A549 (cell line): Measurements from ENCODE around the gene UGT1A7. TPM values are rescaled to one million over a fixed set of nuclear protein-coding genes. Genes with fewer than 3 reads are reported as not detected.

Source experiments
- ATAC-seq, 2 experiments: fragments of 200-7000 bp in 1 of 2; fragments of >200 bp in 1 of 2; cut with Nextera tagmentation in 1 of 2; cut with Tn5 transposase in 1 of 2; 3 replicates each; pipeline versions ENCODE4 v1.8.0 to v1.9.1; 2018 to 2020; ENCODE audit warnings: mild to moderate bottlenecking in 1 of 2, moderate library complexity in 1 of 2
- CTCF ChIA-PET: fragments of 300-600 bp; sonication (Branson Sonifier 250); formaldehyde crosslinking; extraction: SDS; loops from one replicate; lab custom pipeline; 2021; ENCODE audit warnings: antibody characterized with exemption, inconsistent platforms; lab: Yijun Ruan, JAX
- POLR2A ChIA-PET: fragments of 350-600 bp; formaldehyde crosslinking; extraction: SDS; loops from one replicate; lab custom pipeline; 2021; ENCODE audit warnings: antibody characterized with exemption, inconsistent platforms; lab: Yijun Ruan, JAX
- DNase-seq, 2 experiments: peaks; one replicate each; pipeline versions ENCODE4 v3.0.0 to v3.0.0-alpha.2; 2011 to 2016; ENCODE audit warnings: low read depth in 1 of 2, low spot score in 1 of 2
- FAIRE-seq: peaks from 2 replicates; lab custom pipeline; 2011; peaks lifted over from hg19 to GRCh38; lab: Jason Lieb, UNC
- H3K27ac ChIP-seq, 2 experiments: fragments of >200 bp; sonication (Bioruptor Twin); formaldehyde crosslinking; 3 replicates each; pipeline ENCODE4 v1.5.1; 2016 to 2017
- H3K4me1 ChIP-seq: fragments of >200 bp; sonication (Bioruptor Twin); formaldehyde crosslinking; 3 replicates; pipeline ENCODE4 v1.6.1; 2016
- H3K4me2 ChIP-seq: fragments of >200 bp; sonication (Bioruptor Twin); formaldehyde crosslinking; 3 replicates; pipeline ENCODE4 v1.6.1; 2016
- H3K4me3 ChIP-seq: fragments of >200 bp; sonication (Bioruptor Twin); formaldehyde crosslinking; 3 replicates; pipeline ENCODE4 v1.5.1; 2016
- H3K9me3 ChIP-seq: fragments of >200 bp; sonication (Bioruptor Twin); formaldehyde crosslinking; 3 replicates; pipeline ENCODE4 v1.6.1; 2016
- BHLHE40 ChIP-seq: IDR thresholded peaks from 2 replicates; pipeline ENCODE4 v1.6.1; 2012; ENCODE audit warnings: low read depth, low read length, inconsistent platforms
- CEBPB ChIP-seq, 2 experiments: fragments of >200 bp in 1 of 2; sonication (Bioruptor Twin) in 1 of 2; formaldehyde crosslinking in 1 of 2; IDR thresholded peaks; 2 replicates each; pipeline ENCODE4 v1.6.1; 2012 to 2016
- CHD2 ChIP-seq: fragments of 150-350 bp; IDR thresholded peaks from 2 replicates; pipeline ENCODE4 v1.6.1; 2014; ENCODE audit warnings: low read length; ENCODE audit not compliant: partially characterized antibody
- CTCF ChIP-seq: fragments of >200 bp; sonication (Bioruptor Twin); formaldehyde crosslinking; IDR thresholded peaks from 3 replicates; pipeline ENCODE4 v1.5.1; 2016
- ELK1 ChIP-seq: fragments of 150-350 bp; IDR thresholded peaks from 2 replicates; pipeline ENCODE4 v1.6.1; 2014; ENCODE audit warnings: low read depth, mild to moderate bottlenecking, low read length
- FOSL2 ChIP-seq, 2 experiments: fragments of 450-650 bp in 1 of 2; fragments of >200 bp in 1 of 2; sonication (Bioruptor Twin) in 1 of 2; formaldehyde crosslinking; IDR thresholded peaks; 2 replicates each; pipeline versions ENCODE4 v1.5.0 to v1.6.1; 2016 to 2020; ENCODE audit warnings: mild to moderate bottlenecking in 1 of 2, moderate library complexity in 1 of 2
- GATA3 ChIP-seq: IDR thresholded peaks from 2 replicates; pipeline ENCODE4 v1.6.1; 2012; ENCODE audit warnings: borderline replicate concordance
- HEYL ChIP-seq: fragments of 250-450 bp; sonication (Bioruptor Pico); IDR thresholded peaks from 2 replicates; pipeline ENCODE4 v1.8.0; 2021; ENCODE audit warnings: mild to moderate bottlenecking, moderate library complexity
- HOXA7 ChIP-seq: fragments of 250-450 bp; sonication (Bioruptor Pico); IDR thresholded peaks from 2 replicates; pipeline ENCODE4 v1.5.0; 2020; ENCODE audit warnings: mild to moderate bottlenecking, moderate library complexity
- HOXB13 ChIP-seq: fragments of 250-450 bp; sonication (Bioruptor Pico); IDR thresholded peaks from 2 replicates; pipeline ENCODE4 v1.5.0; 2020; ENCODE audit warnings: low read depth, mild to moderate bottlenecking, moderate library complexity
- KDM1A ChIP-seq: fragments of 200-600 bp; sonication (generic); IDR thresholded peaks from 2 replicates; pipeline ENCODE4 v1.6.1; 2016; ENCODE audit warnings: low read depth, mild to moderate bottlenecking
- KDM5A ChIP-seq: fragments of 200-600 bp; sonication (generic); IDR thresholded peaks from 2 replicates; pipeline ENCODE4 v1.6.1; 2016; ENCODE audit warnings: antibody characterized with exemption, mild to moderate bottlenecking
- MAFK ChIP-seq: fragments of 450-650 bp; IDR thresholded peaks from 2 replicates; pipeline ENCODE4 v1.6.1; 2014; ENCODE audit not compliant: partially characterized antibody
- NFE2L2 ChIP-seq: fragments of 150-350 bp; conservative IDR thresholded peaks from 2 replicates; pipeline ENCODE4 v1.6.1; 2014; ENCODE audit warnings: low read length
- RARB ChIP-seq: fragments of 250-450 bp; sonication (Bioruptor Pico); IDR thresholded peaks from 2 replicates; pipeline ENCODE4 v1.8.0; 2021; ENCODE audit warnings: mild to moderate bottlenecking, moderate library complexity
- RNF2 ChIP-seq: fragments of 200-600 bp; sonication (generic); IDR thresholded peaks from 2 replicates; pipeline ENCODE4 v1.6.1; 2016; ENCODE audit warnings: low read depth, mild to moderate bottlenecking, antibody characterized with exemption, moderate library complexity, borderline replicate concordance
- TP53 ChIP-seq: fragments of 250-450 bp; sonication (Bioruptor Pico); IDR thresholded peaks from 2 replicates; pipeline ENCODE4 v1.5.0; 2021; ENCODE audit warnings: mild to moderate bottlenecking, moderate library complexity
- ZNF302 ChIP-seq: fragments of 250-450 bp; sonication (Bioruptor Pico); IDR thresholded peaks from 2 replicates; pipeline ENCODE4 v1.9.0; 2021; ENCODE audit warnings: inconsistent platforms, mild to moderate bottlenecking, moderate library complexity
- ZSCAN20 ChIP-seq: fragments of 250-450 bp; sonication (Bioruptor Pico); IDR thresholded peaks from 2 replicates; pipeline ENCODE4 v1.8.0; 2022; ENCODE audit warnings: mild to moderate bottlenecking, moderate library complexity
- WGBS: methylation state at CpG from one replicate; pipeline ENCODE4 v1.1.6; 2017; ENCODE audit errors: missing lambda C conversion rate; 5-methylcytosine and 5-hydroxymethylcytosine counted together
- polyA plus RNA-seq, 4 experiments: library from polyadenylated mRNA; depleted of rRNA in 3 of 4; stranded (reverse); fragments of >200 nt; fragmentation: RNase III in 1 of 4; extraction: RNeasy Plus Mini Kit Qiagen cat#74134 plus additional on column Dnase treatment in 1 of 4; gene quantifications; 2 replicates in 3 of 4; 3 replicates in 1 of 4; pipeline ENCODE4 v1.2.3, GENCODE V29; 2011 to 2017
- TF ChIP-seq, protein P1 (sequence below): fragments of >200 bp; sonication (Bioruptor Twin); formaldehyde crosslinking; IDR thresholded peaks from 3 replicates; pipeline ENCODE4 v1.6.1; 2016
- TF ChIP-seq, protein P2 (sequence below): fragments of 450-650 bp; IDR thresholded peaks from 2 replicates; pipeline ENCODE4 v1.6.1; 2014; ENCODE audit warnings: antibody characterized with exemption
- TF ChIP-seq, protein P3 (sequence below): fragments of >200 bp; sonication (Bioruptor Twin); formaldehyde crosslinking; IDR thresholded peaks from 2 replicates; pipeline ENCODE4 v1.6.1; 2016

UGT1A7 gene
- polyA plus RNA-seq, 2 of the 4 experiments (the other 2 are of a cell fraction) = 8.9 to 9.8 TPM

GRCh38 chr2:233811087-233811486 is 129.4 kb downstream of the UGT1A7 start (continued):
- no peak for TF ChIP-seq CTCF

DNA sequence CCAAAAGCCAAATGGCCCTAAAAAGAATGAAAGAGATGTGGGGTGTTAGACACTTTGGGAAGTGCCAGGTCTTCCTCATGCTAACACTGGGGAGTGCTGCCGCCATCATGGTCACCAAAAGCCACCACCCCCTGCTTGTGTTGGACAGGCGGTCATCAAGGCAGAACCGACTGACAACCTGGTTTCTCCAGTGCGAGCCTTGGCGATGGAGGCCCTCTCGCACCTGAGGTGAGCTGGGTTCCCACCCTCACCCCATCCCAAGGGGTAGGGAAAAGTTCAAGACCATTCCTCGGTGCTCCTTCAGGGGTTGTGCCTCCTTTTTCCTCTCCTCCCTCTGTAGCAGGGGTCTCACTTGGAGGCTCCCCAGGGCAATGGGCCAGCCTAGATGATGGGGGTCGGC is 130.0 kb downstream of the UGT1A7 start:
- CTCF ChIA-PET = no interaction called here

DNA sequence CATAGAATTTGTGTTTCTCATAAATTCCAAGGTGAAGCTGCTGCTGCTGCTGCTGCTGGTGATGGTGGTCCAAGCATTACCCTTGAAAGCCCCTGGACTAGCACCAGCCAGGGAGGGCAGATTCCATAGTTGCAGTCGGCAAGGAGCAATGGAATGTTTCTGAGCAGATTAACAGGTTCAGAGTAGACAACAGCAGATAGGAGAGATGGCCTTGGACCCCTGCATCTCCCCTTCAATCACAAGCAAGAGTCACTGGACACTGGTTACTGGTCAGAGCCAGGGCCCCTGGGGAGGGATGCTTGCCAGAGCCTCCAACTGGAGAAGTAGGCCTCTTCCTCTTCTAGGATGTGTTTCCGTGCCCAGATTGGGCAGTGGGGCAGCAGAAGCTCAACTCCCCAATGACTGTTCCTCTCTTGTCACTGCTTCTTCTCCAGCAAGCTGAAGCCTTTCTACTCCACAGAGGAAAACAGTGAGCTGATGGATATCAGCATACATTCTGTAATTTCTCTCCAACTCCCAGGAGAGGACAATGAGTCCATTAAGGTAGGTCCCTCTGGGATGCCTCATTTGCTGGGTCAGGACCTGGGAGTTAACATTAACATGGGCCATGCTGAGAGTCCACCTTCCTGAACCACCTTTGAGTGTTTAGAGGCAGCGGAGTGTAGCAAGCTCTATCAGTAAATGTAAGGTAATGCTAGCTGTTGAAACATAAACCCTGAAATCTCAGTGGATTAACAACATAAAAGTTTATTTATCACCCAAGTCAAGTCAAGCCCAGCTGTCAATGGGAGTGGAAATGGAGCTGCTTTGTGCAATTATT is 131.7 kb downstream of the UGT1A7 start:
- no peak overlapping the region for H3K4me2 ChIP-seq
- peak overlapping the region in 1 of 2 experiments; percentile 28; a peak in 3 of 6 replicates for H3K27ac ChIP-seq
- ChIA-PET CTCF (interaction anchor here (0.7 to 1.3 kb wide), 3 partner anchors 19 to 370 kb away, joined by 3 to 5 read pairs (median 3); no protein-coding TSS in a partner anchor), POLR2A (no interaction called here)
- H3K9me3 ChIP-seq = no peaks in the 10 kb centered on the region
- H3K4me3 ChIP-seq = no peak overlapping the region
- ATAC-seq (no peak), FAIRE-seq (no peak), DNase-seq (no peak)
- H3K4me1 ChIP-seq = peaks cover 19% of the 10 kb centered on the region
- 91% methylated on average over 3 of the region's 3 CpGs for WGBS
- TF ChIP-seq GATA3 = no peak
- no peak for TF ChIP-seq ZNF302 (CRISPR knock-in tag)
- TF ChIP-seq, protein P1, sequence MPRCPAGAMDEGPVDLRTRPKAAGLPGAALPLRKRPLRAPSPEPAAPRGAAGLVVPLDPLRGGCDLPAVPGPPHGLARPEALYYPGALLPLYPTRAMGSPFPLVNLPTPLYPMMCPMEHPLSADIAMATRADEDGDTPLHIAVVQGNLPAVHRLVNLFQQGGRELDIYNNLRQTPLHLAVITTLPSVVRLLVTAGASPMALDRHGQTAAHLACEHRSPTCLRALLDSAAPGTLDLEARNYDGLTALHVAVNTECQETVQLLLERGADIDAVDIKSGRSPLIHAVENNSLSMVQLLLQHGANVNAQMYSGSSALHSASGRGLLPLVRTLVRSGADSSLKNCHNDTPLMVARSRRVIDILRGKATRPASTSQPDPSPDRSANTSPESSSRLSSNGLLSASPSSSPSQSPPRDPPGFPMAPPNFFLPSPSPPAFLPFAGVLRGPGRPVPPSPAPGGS = no peak
- no peak for TF ChIP-seq RNF2
- TF ChIP-seq NFE2L2 = no peak
- TF ChIP-seq ELK1 = no peak
- no peak for TF ChIP-seq CTCF
- no peak for TF ChIP-seq RARB
- TF ChIP-seq CEBPB (IDR thresholded peaks at IDR 0.05) = no peak
- no peak for TF ChIP-seq HOXB13 (CRISPR knock-in tag)
- TF ChIP-seq, protein P2, sequence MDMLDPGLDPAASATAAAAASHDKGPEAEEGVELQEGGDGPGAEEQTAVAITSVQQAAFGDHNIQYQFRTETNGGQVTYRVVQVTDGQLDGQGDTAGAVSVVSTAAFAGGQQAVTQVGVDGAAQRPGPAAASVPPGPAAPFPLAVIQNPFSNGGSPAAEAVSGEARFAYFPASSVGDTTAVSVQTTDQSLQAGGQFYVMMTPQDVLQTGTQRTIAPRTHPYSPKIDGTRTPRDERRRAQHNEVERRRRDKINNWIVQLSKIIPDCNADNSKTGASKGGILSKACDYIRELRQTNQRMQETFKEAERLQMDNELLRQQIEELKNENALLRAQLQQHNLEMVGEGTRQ = no peak
- no peak for TF ChIP-seq HOXA7 (CRISPR knock-in tag)
- no peak for TF ChIP-seq ZSCAN20 (CRISPR knock-in tag)
- no peak for TF ChIP-seq KDM1A

More for the DNA sequence above, 130.0 kb downstream of the UGT1A7 start:
- Histone ChIP-seq H3K27ac (peak overlapping the region in 1 of 2 experiments; percentile 47; a peak in 2 of 6 replicates), H3K9me3 (no peaks in the 10 kb centered on the region), H3K4me1 (peaks cover 11% of the 10 kb centered on the region), H3K4me3 (no peak overlapping the region), H3K4me2 (no peak overlapping the region)
- DNase-seq (no peak), FAIRE-seq (no peak), ATAC-seq (no peak)
- POLR2A ChIA-PET = no interaction called here
- no peak for TF ChIP-seq KDM1A
- TF ChIP-seq FOSL2 (IDR thresholded peaks at IDR 0.05) = no peak
- TF ChIP-seq FOSL2 (CRISPR knock-in tag; IDR thresholded peaks at IDR 0.05) = no peak
- no peak for TF ChIP-seq KDM5A
- TF ChIP-seq CHD2 = no peak
- TF ChIP-seq, protein P1 = no peak
- TF ChIP-seq, protein P3, sequence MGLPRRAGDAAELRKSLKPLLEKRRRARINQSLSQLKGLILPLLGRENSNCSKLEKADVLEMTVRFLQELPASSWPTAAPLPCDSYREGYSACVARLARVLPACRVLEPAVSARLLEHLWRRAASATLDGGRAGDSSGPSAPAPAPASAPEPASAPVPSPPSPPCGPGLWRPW = no peak
- TF ChIP-seq TP53 (CRISPR knock-in tag) = no peak
- no peak for TF ChIP-seq BHLHE40
- TF ChIP-seq MAFK = no peak
- TF ChIP-seq ELK1 = no peak
- TF ChIP-seq HEYL (CRISPR knock-in tag) = no peak
- WGBS = 88% methylated on average over 8 of the region's 8 CpGs
